Glomerular visceral epithelial cell (primary cell): ENCODE results near the gene CACNB2.
"Not testable (repeated sequence)": the region's sequence is repeated elsewhere in the genome, so short reads cannot be mapped to it uniquely, and the experiment has no call there.

Source experiments
- DNase-seq: peaks from one replicate; pipeline ENCODE4 v3.0.0-alpha.2; 2016; ENCODE audit errors: extremely low spot score

The CACNB2 gene

DNA sequence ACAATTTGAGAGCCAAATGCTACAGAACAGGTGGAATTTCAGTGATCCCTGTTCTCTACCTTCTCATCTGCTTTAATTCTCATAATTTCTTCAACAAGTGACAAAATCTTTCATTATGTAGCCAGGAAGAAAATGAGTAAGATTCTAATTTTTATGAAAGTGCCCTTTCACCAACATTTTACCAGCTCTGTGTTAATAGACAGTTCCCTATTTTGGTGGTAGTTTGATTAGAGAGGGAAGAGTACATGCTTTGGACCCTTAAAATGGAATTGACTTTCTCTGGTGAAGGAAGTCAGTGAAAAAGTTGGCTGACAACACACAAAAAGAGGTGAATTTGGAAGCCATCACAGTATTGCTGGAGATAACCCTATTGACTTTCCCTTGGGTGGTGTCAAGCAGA, 61.7 kb downstream of the CACNB2 start:
- no peak for DNase-seq

DNA sequence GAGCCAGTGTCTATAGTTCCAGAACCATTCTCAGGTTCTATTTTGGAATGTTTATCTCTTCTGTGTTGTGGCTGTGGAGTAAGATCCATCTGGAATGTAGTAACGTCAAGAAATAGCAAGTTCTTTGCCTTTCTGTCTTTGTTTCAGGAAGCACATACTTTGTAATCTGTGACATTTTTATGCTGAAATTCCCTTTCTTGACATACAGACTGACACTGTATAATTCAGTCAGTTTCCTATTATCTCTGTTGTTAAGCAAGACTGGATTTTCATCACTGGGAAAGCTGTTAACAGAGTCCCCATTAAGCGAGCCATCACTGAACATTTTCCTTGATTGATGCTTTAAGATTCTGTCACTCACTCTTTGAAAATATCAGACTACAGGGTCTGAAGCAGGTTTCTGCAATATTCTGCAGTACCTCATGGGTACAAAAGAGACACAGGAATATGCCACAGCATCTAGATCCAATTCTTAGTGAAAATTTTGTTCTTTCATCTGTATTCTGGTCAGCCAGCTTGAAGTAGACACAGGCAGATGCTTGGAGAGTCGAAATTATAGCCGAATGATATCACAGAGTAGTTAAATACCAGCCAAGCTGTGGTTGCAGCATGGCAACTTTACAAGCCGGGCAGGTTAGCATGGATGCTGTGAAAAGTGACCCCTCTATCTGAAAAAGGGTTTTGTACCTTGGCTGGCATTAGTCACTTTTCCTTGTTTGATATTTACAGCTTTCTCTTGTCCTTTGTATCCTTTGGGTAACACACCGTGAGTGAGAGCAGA, 62.6 kb downstream of the CACNB2 start:
- no peak for DNase-seq

GRCh38 chr10:18203471-18203870, 63.2 kb downstream of the CACNB2 start:
- no peak for DNase-seq

GRCh38 chr10:18204039-18204835, 64.0 kb downstream of the CACNB2 start:
- no peak for DNase-seq

DNA sequence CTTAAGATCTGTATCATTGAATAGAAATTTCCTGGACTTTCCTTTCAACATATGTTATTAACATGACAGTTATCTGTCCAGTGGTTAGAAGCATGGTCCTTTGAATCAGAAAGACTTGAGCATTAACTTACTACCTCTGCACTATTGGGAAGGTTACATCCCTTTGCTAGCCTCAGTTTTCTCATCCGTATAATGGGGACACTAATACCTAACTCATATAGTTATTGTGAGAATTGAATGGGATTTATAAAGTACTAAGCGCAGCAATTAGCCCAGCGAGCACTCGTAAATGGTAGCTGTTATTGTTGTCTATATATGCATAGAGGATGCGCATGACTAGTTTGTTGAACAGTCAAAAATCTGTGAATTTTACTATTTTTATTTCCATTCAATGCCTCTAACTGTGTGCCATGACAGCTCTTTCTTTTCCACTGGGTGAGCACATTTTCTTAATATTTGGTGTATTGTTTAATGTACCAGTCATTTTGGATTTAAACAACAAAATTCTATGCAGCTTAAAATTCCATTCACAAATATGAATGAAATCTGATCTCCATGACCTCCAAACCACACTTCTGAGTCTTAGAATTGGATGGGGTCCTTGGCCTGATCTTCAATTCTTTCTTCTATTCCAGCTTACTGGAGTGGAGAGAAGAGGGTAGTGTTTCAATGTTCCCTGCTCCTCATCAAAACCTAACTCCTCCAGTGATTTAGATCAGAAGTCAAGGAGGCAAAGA, 65.0 kb downstream of the CACNB2 start:
- no peak for DNase-seq

- not testable (repeated sequence) for DNase-seq
Measured at GRCh38 chr10:18208186-18208585, 68.0 kb downstream of the CACNB2 start.

GRCh38 chr10:18209241-18209640, 69.0 kb downstream of the CACNB2 start:
- DNase-seq = no peak

DNA sequence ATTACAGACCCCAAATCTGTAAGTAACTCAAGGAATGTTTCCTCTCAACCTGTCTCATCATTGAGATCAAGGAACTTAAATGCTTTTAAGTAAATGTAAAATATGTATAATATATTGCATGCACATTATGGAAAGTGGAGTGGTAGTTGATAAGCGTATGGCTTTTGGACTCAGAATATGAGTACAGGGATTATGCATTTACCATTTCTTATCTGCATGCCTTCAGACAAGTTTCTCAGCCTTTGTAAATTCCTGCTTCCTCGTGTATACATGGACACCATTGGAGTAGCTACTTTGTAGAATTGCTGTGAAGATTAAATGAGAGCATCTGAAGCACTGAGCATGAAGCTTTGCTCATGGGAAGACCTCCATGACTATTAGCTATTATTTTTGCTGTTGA, 70.5 kb downstream of the CACNB2 start:
- no peak for DNase-seq

DNA sequence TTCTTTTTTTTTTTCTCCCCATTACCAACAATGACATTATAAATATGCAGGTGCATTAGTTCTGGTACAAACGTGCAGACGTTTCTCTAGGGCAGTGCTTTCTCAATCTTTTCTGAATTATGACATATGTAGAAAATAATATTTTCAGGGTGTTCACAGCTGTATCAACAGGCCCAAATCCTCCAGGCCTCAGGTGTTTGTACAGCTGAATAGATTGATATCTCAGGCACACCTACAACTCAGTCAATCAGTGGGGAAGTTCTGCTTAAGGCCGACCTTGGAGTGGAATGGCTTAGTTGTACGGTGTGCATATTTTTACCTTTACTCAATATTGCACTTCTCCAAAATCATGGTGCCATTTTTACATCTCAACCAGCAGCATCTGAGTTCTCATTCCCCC, 71.6 kb downstream of the CACNB2 start:
- no peak for DNase-seq

GRCh38 chr10:18213271-18213670, 73.0 kb downstream of the CACNB2 start:
- no peak for DNase-seq

DNA sequence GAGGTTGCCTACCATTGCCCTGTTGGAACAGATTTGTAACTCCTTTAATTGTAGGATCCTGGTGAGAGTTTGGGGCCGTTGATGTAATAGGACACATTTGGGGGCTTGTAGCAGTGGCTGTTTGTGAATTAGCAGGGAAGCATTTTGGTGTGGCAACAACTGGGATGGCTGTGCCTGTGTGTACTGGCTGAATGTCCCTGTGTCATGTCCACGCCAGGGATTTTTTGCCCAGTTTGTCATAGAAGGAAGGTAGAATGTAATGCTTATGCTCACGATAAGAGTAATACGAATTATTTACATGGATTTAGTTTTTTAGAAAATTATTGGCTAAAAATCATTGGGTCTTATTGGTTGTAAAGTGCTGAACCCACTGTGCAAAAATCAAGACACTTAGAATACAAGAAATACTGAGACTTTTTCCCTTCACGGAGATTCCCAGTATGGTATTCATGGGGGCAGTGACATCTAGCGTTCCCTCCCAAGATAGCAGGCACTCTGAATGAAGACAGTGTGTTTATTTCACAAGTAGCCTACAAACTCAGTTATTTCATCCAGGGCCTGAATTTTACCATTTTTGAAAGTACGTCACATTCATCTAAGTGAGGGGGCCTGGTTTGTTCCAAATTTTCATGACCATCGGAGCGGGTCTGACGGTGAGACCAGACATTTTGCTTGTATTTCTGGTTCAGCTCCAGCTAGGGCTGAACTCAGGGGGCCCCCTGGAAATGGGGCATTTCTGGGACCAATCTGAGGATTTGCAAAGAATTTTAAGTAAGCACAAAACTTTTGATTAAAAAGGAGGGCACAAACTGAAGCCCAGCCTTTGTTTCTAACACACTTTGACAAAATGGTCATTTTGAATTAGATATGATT, 74.7 kb downstream of the CACNB2 start:
- peak; percentile 53 for DNase-seq

- peak; percentile 7 for DNase-seq
Measured at GRCh38 chr10:18216482-18216881, 76.3 kb downstream of the CACNB2 start.

GRCh38 chr10:18217577-18217976, 77.4 kb downstream of the CACNB2 start:
- no peak for DNase-seq

DNA sequence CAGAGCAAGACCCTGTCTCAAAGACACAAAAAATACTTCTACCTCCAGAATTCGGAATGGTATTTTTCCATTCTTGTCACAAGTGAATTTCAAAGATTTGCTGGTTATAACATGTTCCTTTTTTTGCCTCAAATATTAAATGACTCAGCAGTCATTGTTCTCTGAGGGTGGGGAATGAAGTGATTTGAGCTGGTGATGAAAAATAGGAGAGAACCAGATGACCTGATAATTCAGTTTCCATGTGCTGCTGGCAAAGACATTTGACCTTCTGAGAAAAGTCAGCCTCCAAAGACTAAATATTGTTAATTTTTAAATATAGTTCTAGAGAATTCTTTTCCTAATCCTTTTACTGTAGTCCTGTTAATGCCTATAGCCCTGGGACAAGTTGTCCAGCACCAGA, 78.9 kb downstream of the CACNB2 start:
- no peak for DNase-seq

- DNase-seq = no peak
Measured at GRCh38 chr10:18221123-18221522, 80.9 kb downstream of the CACNB2 start.

- no peak for DNase-seq
Measured at GRCh38 chr10:18221882-18222281, 81.7 kb downstream of the CACNB2 start.

DNA sequence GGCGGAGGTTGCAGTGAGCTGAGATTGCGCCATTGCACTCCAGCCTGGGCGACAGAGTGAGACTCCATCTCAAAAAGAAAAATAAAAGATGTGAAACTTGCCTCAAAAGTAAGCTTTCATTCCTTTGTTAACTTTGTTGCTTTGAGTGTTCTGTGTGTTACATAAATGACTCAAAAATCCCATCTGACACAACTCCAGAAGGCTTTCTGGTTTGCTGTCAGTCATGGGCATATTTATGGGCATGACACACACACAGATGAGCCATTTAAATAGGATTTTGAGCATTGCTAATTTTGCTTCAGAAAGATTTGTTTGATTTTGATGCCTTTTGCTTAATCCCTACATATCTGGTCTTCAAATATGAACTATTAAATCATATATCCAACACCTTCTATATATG, 82.6 kb downstream of the CACNB2 start:
- DNase-seq = no peak

GRCh38 chr10:18223898-18224297, 83.7 kb downstream of the CACNB2 start:
- DNase-seq = no peak

- no peak for DNase-seq
Measured at GRCh38 chr10:18224626-18225445, 84.6 kb downstream of the CACNB2 start.

DNA sequence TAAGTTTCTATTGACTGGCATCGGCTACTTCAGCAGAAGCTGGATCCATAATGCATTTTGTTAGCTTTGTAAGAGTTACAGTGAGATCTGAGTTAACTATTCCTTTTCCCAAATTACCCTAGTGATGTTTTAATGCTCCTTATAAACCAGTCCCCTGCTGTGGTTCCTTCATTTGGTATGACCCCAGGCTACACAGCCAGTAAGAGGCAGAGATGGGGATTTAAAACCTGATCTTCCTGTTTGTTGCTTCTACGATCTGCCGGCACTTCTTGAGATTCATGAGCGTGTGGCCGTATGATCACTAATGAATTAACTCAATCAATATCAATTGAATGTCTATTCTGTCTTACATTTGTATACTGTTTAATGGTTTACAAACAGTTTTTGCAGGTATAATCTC, 86.1 kb downstream of the CACNB2 start:
- no peak for DNase-seq

GRCh38 chr10:18229826-18230225, 89.6 kb downstream of the CACNB2 start:
- DNase-seq = peak; percentile 8
